ENCODE measurements around the gene CHRNB2.

- TF ChIP-seq CTCF (IDR thresholded peaks at IDR 0.05) (no peak), POLR2A (IDR thresholded peaks at IDR 0.05) (no peak)
Measured at GRCh38 chr1:154565876-154566275, 1.7 kb upstream of the CHRNB2 start.
